NCI-H2107 treated with DMSO at 0.1 percent for 48 hours (cell line): Measurements from ENCODE around the gene ACAN.

Experiments
- DNase-seq: peaks from one replicate; lab custom pipeline; 2025; ENCODE audit not compliant: unreplicated experiment; lab: John Stamatoyannopoulos, UW

ACAN gene

GRCh38 chr15:88803241-88803919, at the start of gene ACAN:
Gene ACAN (plus strand): TSS chr15:88803436. CDS start chr15:88836207, 32,771 bp downstream.
- no peak for DNase-seq

DNA sequence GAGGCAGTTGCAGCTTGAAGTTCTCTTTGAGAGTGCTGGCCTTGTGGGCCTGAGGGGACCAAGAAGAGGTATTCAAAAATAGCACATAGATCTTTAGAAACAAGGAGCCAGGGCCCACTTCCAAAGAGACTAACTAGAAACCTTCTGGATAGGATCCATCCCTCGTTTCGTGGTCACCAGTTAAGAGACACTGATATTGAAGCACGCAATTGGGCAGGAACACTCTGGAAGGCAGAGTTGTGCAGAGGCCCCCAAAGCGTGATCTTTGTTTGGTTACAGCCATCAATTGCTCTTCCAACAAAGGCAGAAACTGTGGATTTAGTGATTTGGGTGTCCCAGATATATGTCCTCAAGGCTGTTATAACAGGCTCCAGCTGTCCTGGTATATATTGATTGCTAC, 46.7 kb upstream of the ACAN start:
- no peak for DNase-seq

- no peak for DNase-seq
Observed at GRCh38 chr15:88756921-88757320, 46.3 kb upstream of the ACAN start.

GRCh38 chr15:88759872-88760271, 43.4 kb upstream of the ACAN start:
- DNase-seq: no peak

- DNase-seq: no peak
Observed at GRCh38 chr15:88764448-88764847, 38.8 kb upstream of the ACAN start.

DNA sequence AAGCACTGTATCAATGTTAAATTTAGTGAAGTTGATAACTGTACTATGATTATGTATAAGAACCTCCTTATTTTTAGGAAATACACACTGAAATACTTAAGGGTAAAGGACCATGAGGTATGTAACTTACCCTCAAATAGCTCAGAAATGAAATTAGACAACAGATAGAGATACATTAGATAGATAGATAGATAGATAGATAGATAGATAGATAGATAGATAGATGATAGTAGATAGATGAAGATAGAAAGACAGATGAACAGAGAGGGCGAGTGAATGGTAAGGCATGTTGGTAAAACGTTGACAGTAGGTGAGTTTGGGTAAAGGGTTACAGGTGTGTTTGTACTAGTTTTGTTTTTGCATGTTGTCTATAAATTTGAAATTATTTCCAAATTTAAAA, 38.0 kb upstream of the ACAN start:
- DNase-seq: no peak

DNA sequence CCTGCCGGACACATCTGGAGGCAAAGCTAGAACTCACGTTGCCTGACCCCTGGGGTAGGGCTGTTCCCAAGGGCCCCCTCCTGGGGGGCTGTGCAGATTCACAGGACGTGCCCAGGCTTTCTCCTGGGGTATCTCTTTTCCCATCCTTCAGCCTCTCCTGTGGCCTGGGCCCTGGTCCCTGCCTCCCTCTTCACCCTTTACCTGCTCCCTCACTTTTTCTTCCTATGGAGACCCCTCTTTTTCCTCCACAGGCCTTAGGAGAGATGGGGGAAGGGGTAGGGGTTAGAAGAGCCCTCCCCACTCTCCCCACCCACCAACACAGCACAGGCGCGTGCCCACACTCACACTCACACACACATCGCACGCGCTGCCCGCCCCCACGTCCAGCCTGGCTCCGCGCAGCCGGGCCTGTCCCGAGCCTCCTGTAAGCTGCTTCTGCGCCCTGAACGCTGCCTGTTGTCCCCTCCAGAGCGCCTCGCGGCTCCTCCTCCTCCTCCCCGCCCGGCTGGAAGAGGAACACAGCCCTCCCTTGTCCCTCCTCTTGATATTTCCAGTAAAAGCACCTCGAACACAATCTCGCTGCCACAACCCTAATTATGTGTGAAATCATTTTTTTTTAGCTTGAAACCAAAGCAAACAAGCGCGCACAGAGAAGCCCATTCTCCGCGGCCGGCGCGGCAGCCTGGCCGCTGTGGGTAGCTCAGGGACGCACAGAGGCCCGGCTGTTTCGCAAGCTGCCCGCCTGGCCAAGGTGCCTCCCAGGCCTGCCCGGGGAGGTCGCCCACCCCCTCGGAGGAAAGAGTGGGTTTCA, 33.9 kb upstream of the ACAN start:
- no peak for DNase-seq

GRCh38 chr15:88775776-88776175, 27.5 kb upstream of the ACAN start:
- no peak for DNase-seq

DNA sequence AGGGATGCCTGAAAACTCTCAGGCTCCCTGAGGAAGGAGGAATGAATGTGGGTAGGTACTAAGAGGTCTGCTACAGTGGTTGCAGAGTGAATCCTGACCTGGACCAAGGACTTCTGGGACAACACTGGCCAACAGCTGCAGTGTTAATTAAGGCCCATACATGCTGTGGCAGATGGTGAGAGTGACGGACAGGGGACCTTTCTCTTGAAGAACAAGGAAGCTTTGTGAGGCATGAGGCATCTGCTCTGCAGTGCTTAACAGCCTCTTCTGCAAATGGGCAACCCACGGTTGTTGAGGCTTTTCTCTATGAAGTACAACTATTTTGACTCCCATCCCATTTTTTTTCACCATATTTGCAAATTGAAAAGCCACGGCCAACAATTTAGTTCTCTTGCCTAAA, 26.6 kb upstream of the ACAN start:
- no peak for DNase-seq

- DNase-seq: no peak
Observed at GRCh38 chr15:88779944-88780343, 23.3 kb upstream of the ACAN start.

DNA sequence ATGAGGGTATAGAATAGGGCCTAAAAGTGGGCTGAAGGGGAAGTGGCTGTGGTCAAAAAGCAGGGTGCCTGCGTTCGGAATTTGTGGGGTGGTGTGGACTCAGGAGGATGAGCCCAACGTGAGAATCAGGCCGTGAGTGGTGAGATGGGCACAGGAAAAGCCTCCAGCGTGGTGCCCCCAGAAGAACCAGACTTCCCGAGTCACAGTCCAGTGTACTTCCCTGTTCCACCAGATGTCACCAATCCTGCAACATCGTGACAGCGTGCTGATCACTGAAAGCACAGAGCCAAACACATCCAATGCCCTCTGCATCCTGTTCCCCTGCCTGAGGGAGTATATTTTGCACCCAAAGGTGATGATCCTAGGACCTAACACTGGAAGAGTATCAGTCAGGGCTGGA, 20.8 kb upstream of the ACAN start:
- DNase-seq: no peak

DNA sequence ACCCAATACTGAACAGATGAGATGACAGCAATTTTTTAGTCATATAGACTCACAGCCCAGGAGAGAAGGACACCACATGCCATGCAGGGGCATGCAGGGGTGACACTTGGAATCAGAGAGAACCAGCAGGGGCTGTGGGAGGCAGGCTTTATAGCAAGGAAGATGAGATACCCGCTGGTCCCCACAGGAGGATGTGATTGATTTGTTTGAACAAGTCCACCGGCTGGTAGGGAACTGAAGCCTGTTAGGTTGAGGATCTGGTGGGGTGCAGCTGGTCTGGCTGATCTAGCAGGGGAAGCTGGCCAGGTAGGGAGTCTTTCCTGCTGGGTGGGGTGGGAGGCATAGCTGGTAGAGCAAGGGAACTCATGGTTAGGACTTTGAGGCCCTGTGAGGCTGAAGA, 18.0 kb upstream of the ACAN start:
- no peak for DNase-seq

- DNase-seq: no peak
Observed at GRCh38 chr15:88788036-88788435, 15.2 kb upstream of the ACAN start.

DNA sequence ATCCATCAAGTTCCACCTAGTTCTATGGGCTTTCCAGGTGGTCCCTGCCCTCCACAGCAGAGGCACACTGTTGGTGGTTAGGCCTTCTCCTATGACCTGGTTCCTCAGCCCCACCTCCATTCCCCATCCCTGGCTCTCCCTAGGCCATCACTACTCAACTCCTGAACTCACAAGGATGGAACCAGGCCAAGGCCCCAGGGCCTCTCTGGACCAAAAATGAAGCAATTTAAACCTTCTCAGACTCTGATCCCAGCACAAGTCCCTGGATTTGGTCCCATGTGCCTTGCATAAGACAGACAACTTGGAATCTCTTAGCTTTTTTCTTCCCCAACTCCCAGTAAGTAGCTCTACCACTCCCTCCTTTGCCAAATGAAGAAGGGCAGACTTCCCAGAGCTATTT, 14.4 kb upstream of the ACAN start:
- no peak for DNase-seq

- no peak for DNase-seq
Observed at GRCh38 chr15:88790486-88790885, 12.8 kb upstream of the ACAN start.

- DNase-seq: no peak
Observed at GRCh38 chr15:88791637-88792036, 11.6 kb upstream of the ACAN start.

DNA sequence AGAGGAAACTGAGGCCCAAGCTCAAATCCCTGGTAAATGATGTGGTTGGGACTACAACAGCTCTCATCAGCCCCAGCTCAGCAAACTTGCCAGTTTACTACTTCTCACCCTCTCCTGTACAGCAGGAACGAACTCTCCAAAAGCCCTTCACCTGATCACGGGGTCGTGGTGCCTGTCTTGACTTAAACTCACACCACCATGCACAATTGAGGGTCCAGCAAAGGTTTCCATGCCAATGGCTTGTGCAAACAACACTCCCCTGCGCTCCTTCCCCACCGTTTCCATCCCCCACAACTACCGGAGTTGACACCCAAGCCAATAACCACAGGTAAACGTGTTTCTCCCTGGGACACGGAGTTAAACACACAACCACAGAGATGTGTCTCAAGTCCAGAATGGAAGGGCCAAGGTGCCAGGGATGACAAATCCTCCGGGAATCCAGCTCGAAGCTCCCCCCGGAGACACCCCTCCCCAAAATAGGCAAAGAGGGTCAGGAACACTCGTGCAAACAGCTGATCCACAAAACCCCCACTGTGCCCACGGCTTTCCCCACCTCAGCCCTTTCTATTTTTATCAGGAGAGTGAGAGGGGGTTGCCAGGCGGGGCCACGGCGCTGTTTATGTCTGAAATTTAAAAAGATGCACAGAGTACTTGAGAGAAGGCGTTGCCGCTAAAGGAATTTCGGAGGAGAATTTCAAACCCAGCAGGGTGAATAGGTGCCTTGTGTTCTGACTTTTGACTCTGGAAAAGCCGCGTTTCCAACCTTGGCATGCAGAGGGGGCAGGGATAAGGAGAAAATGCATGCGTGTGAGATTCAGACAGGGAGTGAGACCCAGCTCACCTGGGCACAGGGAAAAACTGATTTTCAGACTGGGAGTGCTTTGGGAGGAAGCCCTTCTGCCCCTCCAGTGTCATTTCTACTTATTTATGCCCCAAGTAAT, 10.6 kb upstream of the ACAN start:
- DNase-seq: no peak

- DNase-seq: no peak
Observed at GRCh38 chr15:88794001-88794400, 9.2 kb upstream of the ACAN start.

DNA sequence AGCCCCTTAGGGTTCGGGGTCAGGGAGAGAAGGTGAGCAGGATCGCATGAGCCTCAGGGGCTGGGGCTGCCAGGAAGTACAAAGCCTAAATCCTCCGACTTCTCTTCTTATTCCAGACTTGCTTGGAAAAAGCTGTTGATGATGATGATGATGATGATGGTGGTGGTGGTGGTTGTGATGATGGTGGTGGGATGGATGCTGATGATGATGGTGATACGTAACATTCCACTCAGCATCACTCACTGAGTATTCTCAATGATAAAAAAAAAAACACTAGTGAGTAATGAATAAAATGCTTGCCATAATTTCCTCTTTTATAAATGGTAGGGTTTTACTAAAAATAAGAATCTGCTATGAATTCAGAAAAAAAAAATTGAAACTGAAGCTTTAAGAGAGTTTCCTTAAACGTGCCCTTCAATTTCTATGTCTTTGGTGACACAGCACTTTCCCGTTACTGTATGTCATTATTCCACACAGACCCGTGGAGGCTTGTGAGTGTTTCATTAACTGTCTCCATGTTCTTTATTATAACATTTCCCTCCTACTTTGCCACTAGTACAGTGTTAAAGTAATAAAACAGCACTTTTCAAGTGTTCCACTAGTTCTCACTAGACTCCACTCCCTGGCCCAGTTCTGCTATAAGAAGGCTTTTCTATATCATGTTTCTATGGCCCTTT, 5.4 kb upstream of the ACAN start:
- DNase-seq: no peak

GRCh38 chr15:88799341-88799740, 3.9 kb upstream of the ACAN start:
- DNase-seq: no peak

DNA sequence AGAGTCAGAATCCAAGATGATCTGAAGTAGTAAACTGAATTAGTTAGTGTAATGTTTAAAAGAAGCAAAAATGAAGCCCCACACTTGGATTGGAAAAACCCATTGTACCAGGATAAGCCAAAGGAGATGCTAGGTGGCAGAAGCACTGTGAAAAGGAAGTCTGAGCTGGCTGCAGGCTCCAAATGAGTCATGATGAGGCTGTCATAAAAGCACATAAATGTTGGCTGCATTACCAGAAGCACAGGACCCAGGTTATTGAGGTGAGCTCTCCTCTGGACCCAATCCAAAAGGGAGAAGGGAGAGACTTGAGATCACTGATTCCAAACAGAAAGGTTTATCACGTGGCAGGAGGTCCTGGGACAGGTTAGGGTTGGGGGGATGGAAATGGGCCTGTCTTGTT, 3.2 kb upstream of the ACAN start:
- DNase-seq: no peak
